ENCODE data around the gene SMIM35.

GRCh38 chr11:118128721-118129470 lies 42.1 kb upstream of the SMIM35 start:
- TF ChIP-seq SP1 (IDR thresholded peaks at IDR 0.05) (no peak), FOXK2 (IDR thresholded peaks at IDR 0.05) (no peak), ARNT (IDR thresholded peaks at IDR 0.05) (no peak), NFRKB (IDR thresholded peaks at IDR 0.05) (no peak), SUZ12 (IDR thresholded peaks at IDR 0.05) (no peak), CTBP1 (IDR thresholded peaks at IDR 0.05; ENCODE audit: borderline replicate concordance) (no peak), ELF4 (IDR thresholded peaks at IDR 0.05) (no peak), FOXM1 (IDR thresholded peaks at IDR 0.05; ENCODE audit: borderline replicate concordance) (no peak), BHLHE40 (IDR thresholded peaks at IDR 0.05; ENCODE audit: borderline replicate concordance) (no peak), HDGF (IDR thresholded peaks at IDR 0.05; ENCODE audit: borderline replicate concordance) (no peak), TARDBP (IDR thresholded peaks at IDR 0.05) (no peak)
- TF ChIP-seq, protein P1, sequence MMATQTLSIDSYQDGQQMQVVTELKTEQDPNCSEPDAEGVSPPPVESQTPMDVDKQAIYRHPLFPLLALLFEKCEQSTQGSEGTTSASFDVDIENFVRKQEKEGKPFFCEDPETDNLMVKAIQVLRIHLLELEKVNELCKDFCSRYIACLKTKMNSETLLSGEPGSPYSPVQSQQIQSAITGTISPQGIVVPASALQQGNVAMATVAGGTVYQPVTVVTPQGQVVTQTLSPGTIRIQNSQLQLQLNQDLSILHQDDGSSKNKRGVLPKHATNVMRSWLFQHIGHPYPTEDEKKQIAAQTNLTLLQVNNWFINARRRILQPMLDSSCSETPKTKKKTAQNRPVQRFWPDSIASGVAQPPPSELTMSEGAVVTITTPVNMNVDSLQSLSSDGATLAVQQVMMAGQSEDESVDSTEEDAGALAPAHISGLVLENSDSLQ (IDR thresholded peaks at IDR 0.05) = no peak
